Mononuclear cell (primary cell): ENCODE data around the gene BRAP. TPM values are rescaled to one million over a fixed set of nuclear protein-coding genes. Genes with fewer than 3 reads are reported as not detected.
A peak's percentile ranks its signal among the peaks of the same experiment; 100 is the strongest.
"Not testable (repeated sequence)": the region's sequence is repeated elsewhere in the genome, so short reads cannot be mapped to it uniquely, and the experiment has no call there.

Source experiments
- H3K27me3 ChIP-seq: 2 replicates; pipeline ENCODE4 v1.6.0; 2011; ENCODE audit warnings: low read length, control low read depth; ENCODE audit not compliant: insufficient read depth
- H3K4me1 ChIP-seq: 2 replicates; pipeline ENCODE4 v1.5.1; 2011; ENCODE audit warnings: mild to moderate bottlenecking, low read length, control low read depth; ENCODE audit not compliant: insufficient read depth
- H3K4me3 ChIP-seq: 2 replicates; pipeline ENCODE4 v1.5.1; 2011; ENCODE audit warnings: mild to moderate bottlenecking, low read length, moderate library complexity
- H3K9me3 ChIP-seq: 2 replicates; pipeline ENCODE4 v1.5.1; 2011; ENCODE audit warnings: low read depth, mild to moderate bottlenecking, control low read depth, low read length
- total RNA-seq: library from RNA; depleted of rRNA; stranded (reverse); fragments of >200 nt; gene quantifications from one replicate; pipeline ENCODE4 v1.2.3, GENCODE V29; 2012

The BRAP gene
- total RNA-seq, 1 donor = 35.6 TPM

DNA sequence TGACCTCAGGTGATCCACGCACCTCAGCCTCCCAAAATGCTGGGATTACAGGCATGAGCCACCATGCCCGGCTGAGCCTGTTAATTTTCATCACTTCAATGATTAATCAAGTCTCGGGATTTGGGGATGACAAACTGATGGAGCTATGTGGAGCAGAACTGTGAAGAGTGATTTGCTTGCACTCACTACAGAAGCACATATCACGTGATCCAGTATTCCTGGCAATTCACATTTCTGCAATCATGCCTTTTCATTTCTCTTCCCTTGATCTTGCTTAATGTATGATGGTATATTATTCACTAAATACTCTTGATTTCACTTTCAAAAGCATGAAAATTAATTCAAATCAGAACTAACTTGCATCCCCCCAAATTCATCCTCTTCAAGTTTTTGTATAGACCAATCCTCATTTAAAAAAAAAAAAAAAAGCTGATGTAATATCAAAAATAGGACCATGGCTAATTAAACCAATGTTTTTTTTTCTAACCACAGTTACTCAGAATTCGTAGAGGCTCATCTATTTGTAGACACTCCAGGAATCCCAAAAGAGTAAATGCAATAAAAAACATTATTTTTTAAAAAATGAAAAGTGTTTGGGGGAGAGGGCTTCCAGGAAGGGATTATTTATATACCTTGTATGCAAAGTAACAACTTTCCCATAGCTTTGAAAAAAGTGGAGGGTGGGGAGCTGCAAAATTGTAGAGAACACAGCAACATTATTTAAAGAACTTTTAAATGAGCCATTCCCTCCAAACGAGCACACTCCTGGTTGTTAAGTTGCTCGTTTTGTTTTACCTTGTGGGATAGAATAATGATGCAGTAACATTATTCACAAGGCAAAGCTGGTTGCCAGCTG lies 79.6 kb downstream of the BRAP start:
- Histone ChIP-seq H3K27me3 (no peaks in the 10 kb centered on the region), H3K9me3 (no peaks in the 10 kb centered on the region), H3K4me1 (no peaks in the 10 kb centered on the region), H3K4me3 (no peak overlapping the region)

DNA sequence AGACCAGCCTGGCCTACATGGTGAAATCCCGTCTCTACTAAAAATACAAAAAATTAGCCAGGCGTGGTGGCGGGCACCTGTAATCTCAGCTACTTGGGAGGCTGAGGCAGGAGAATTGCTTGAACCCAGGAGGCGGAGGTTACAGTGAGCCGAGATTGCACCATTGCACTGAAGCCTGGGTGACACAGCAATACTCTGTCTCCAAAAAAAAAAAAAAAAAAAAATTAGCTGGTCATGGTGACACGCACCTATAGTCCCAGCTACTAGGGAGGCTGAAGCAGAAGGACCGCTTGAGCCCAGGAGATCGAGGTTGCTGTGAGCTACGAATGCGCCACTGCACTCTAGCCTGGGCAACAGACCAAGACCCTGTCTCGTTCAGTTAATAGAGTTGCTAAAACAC lies 82.9 kb downstream of the BRAP start:
- H3K4me1 ChIP-seq, H3K27me3 ChIP-seq, H3K9me3 ChIP-seq, H3K4me3 ChIP-seq: not testable (repeated sequence)

DNA sequence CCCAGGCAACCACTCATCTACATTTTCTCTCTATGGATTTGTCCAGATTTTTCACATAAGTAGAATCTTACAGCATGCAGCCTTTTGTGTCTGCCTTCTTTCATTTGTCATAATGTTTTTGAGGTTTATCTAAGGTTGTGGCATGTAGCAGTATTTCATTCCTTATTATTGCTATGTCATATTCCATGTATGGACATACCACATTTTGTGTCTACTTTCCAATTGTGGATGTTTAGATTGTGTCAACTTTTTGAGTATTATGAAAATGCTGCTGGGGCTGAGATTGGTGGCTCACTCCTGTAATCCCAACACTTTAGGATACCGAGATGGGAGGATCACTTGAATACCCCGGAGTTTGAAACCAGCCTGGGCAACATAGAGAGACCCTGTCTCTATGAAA lies 83.4 kb downstream of the BRAP start:
- H3K9me3 ChIP-seq = no peaks in the 10 kb centered on the region
- no peaks in the 10 kb centered on the region for H3K27me3 ChIP-seq
- no peak overlapping the region for H3K4me3 ChIP-seq
- peaks cover 12% of the 10 kb centered on the region for H3K4me1 ChIP-seq

DNA sequence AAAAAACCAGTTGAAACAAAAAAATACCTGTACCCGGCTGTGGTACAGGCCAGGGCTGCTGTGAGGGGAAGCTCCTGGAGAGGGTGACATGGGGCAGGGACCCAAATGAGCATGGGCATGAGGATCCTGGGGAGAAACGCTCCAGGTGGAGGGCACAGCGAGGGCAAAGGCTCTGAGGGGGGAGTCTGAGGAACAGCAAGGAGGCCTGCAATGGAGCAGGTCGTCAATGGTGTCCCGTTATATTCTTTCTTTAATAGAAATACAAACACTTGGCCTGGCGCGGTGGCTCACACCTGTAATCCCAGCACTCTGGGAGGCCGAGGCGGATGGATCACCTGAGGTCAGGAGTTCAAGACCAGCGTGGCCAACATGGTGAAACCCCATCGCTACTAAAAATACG lies 84.8 kb downstream of the BRAP start:
- H3K9me3 ChIP-seq, H3K27me3 ChIP-seq, H3K4me3 ChIP-seq: not testable (repeated sequence)
- peaks cover 17% of the 10 kb centered on the region for H3K4me1 ChIP-seq

DNA sequence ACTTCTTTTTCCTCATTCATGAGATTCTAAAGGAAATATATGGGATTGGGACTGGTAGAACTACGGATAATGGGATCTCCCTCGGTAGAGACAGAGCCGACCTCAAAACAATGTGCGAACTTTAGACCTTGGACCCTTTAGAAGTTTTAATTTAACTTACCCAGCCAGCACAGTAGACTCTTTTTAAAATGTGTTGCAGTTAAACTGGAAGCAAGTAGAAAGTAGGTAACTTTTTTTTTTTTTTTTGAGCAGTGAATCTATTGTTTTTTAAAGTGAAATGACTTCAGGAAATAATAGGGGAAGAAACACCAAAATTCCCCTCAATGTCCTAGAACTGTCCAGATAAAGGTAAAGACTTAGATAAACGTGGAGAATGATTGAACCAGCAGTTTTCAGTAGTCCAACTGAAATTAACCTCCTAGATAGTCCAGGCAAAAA lies 85.5 kb downstream of the BRAP start:
- Histone ChIP-seq H3K27me3 (no peaks in the 10 kb centered on the region), H3K4me3 (peak overlapping the region; percentile 75), H3K4me1 (peaks cover 18% of the 10 kb centered on the region), H3K9me3 (no peaks in the 10 kb centered on the region)

DNA sequence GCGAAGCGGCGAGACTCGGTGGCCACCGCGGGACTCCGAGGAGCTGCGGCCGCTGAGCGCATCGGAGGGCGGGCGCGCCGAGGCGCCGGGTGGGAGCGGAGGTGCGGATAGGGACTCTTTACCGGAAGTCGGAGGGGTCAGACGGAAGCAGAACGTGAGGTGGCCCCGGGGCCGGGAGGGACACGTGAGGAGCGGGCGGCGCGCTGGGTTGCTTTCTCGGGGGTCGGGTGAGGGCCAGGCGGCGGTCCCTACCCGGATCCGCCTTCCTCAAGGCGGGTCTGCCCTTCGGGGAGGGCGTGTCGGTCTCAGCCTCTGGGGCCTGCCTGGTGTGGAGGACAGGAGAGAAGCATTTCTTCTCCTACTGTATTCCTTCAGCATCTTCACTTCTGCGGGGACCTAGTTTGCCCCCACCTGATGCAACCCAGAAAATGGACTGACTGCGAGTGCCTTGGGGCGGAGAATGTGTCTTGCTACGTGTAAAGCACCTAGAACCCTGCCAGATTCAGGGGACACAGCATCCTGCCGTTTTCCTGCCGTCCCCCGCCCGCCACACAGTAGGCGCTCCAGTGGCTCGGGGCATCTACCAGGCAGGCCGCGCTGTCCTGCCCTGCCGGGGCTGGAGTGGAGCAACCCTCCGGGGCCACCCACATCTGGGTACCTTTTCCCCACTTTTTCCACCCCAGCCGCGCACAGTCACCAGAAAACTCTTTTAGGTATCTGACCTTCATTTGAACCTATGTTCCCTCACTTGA lies 86.1 kb downstream of the BRAP start:
- peak overlapping the region; percentile 75 for H3K4me3 ChIP-seq
- H3K27me3 ChIP-seq = no peaks in the 10 kb centered on the region
- H3K9me3 ChIP-seq = no peaks in the 10 kb centered on the region
- peaks cover 21% of the 10 kb centered on the region for H3K4me1 ChIP-seq

DNA sequence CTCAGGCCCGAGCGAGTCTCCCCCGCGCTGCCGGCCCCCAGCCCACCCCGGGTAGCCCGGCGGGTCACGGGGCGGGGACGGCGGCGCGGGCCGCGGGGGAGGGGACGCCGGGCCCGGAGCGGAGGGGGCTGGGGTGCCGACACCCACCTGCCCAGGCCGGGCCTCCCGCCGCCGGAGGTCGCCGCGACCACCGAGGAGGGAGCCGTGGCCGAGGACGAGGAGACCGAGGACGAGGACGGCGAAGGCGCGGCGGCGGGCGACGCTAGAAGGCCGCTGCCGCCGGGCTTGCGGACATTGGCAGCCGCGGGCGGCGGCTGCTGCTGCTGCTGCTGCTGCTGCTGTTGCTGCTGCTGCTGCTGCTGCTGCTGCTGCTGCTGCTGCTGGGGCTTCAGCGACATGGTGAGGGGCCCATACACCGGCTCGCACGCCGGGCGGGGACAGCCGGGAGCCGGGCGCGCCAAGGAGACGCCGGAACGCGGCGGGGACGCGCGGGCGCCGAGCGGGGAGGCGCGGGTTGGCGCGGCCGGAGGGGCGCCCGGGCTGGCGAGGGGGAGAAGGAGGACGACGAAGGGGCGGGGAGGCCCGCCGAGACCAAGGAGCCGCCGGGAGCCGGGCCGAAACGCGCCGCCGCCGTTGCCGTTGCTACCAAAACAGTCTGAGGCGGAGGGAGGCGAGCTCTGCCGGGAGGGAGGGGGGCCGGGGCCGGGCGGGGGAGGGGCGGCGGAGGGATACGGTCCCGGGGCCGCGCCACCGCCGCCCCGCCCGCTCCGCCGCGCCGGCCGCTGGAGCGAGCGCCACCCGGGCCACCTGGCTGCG lies 86.9 kb downstream of the BRAP start, which contains the start of gene ATXN2:
TSS of gene ATXN2 (minus strand) at position 679 of the 816 bp plus-strand sequence. CDS start at position 398, 281 bp downstream.
- Histone ChIP-seq H3K4me1 (peaks cover 21% of the 10 kb centered on the region), H3K27me3 (no peaks in the 10 kb centered on the region), H3K9me3 (no peaks in the 10 kb centered on the region), H3K4me3 (peak within 1 kb of the TSS; percentile 75)

DNA sequence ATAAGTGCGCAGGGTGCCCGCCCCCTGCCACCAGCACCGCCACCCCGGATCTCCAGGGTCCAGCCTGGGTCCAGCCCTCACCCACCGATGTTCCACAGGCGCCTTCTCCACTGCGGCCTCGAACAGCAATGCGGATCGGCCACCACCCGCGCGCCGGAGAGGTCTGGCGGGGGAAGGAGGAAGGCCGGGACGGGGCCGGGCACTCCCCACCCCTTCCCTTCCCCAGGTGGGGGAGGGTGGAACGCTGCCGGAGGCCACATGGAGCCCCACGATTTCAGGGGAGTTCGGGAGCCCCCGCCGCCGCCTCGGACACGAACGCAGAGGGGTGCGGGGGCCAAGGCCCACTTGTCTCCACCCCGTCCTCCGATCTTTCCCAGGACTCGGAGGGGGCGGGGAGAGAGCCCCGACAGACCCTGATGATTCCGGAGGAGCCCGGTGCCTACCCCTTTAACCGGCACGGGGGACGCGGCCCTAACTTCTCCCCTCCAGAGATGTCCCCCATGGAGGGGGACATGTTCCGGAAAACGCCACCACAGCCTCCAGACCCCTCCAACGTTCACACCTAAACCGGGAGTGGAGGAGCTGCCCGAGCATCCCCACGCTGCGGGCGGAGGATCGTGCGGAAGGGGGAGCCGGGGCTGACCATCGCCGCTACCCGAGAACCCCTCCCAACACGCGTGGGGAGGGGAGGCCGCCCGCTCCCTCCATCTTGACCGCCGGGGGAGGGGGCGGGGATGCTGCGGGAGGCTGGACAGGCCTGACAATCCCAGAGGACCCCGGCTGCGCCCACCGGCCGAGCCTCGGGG lies 87.7 kb downstream of the BRAP start:
- H3K4me1 ChIP-seq = peaks cover 21% of the 10 kb centered on the region
- no peaks in the 10 kb centered on the region for H3K9me3 ChIP-seq
- H3K4me3 ChIP-seq = peak overlapping the region; percentile 75
- no peaks in the 10 kb centered on the region for H3K27me3 ChIP-seq

DNA sequence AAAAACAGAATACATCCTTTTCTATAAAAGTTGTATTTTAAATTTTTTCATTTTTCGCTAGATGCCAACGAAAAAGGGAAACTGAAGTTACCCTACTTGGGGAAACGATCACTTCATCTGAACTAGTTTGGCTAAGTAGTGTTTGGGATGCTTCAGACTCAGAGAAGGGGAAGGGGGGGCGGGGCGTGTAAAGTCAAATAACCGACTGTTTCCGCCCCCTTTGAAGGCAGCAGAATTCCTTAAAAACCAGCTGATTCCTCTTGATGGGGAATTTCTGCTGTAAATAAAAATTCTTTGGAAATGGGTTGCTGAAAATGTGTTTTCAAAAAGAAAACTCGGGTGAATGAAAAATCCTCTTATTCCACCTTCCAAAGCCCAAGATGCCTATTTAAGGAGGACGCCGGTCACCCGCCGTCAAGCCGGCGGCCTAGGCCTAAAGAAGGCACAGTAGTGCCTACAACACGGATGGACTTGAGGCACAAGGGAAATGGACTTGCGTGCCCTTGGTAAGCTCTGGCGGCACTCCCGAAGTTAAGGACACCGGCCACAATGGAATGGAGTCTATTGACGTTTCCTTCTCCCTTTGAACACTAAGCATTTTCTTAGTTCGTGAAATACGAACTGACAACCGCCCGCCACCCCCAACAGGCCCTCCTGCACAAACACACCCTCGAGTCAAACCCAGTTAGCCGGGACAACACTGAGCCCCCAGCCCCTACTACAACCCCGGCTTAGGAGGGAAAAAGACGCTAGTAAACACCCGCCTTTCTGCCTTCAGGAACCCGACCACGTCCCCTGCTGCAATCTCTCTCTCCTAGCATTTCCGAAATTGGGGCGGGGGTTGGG lies 88.5 kb downstream of the BRAP start:
- Histone ChIP-seq H3K9me3 (no peaks in the 10 kb centered on the region), H3K4me1 (peaks cover 21% of the 10 kb centered on the region), H3K4me3 (peak overlapping the region; percentile 75), H3K27me3 (no peaks in the 10 kb centered on the region)

DNA sequence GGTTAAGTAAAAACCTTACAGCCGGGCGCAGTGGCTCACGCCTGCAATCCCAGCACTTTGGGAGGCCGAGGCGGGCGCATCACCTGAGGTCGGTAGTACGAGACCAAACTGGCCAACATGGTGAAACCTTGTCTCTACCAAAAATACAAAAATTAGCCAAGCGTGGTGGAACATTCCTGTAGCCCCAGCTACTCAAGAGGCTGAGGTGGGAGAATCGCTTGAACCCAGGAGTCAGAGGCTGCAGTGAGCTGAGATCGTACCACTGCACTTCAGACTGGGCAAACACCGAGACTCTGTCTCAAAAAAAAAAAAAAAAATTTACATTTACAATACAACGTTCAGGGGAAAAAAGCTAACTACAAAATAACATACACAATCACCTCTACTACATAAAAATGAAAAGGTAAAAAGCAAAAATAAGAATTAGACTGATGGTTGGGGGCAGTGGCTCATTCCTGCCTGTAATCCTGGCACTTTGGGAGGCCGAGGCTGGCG lies 90.4 kb downstream of the BRAP start:
- peaks cover 21% of the 10 kb centered on the region for H3K4me1 ChIP-seq
- H3K27me3 ChIP-seq, H3K9me3 ChIP-seq, H3K4me3 ChIP-seq: not testable (repeated sequence)

Other genes starting within 250 kb of the BRAP start
- 10.0 TPM for gene ATXN2, start 86.6 kb downstream of the BRAP start, total RNA-seq
- gene ACAD10, start 97 bp upstream of the BRAP start, total RNA-seq = 13.4 TPM
- 55.2 TPM for gene ALDH2, start 81.0 kb upstream of the BRAP start, total RNA-seq
- 44.3 TPM for gene MAPKAPK5, start 156.3 kb upstream of the BRAP start, total RNA-seq